HFFc6 (cell line): ENCODE measurements around the gene LAMA1. TPM values are rescaled to one million over a fixed set of nuclear protein-coding genes. Genes with fewer than 3 reads are reported as not detected.

Experiments
- DNase-seq: peaks from one replicate; pipeline ENCODE4 v3.0.0-alpha.2; 2018
- H3K27ac Mint-ChIP-seq: 2 replicates; pipeline ENCODE4 v1.8.0; 2020; ENCODE audit warnings: mild to moderate bottlenecking, mixed read lengths
- H3K27me3 Mint-ChIP-seq: 2 replicates; pipeline ENCODE4 v1.8.0; 2021; ENCODE audit warnings: mild to moderate bottlenecking, moderate library complexity, mixed read lengths; ENCODE audit not compliant: insufficient read depth
- H3K36me3 Mint-ChIP-seq: 2 replicates; pipeline ENCODE4 v1.8.0; 2021; ENCODE audit warnings: low read depth, mixed read lengths
- H3K4me1 Mint-ChIP-seq: 2 replicates; pipeline ENCODE4 v1.8.0; 2020; ENCODE audit warnings: low read depth, mixed read lengths
- H3K4me3 Mint-ChIP-seq: 2 replicates; pipeline ENCODE4 v1.8.0; 2020; ENCODE audit warnings: mild to moderate bottlenecking, moderate library complexity, mixed read lengths
- H3K9me3 Mint-ChIP-seq: 2 replicates; pipeline ENCODE4 v1.8.0; 2020; ENCODE audit warnings: mild to moderate bottlenecking, mixed read lengths
- CTCF ChIP-seq: fragments of 200-600 bp; sonication (generic); IDR thresholded peaks from 2 replicates; pipeline ENCODE4 v1.5.0; 2021; ENCODE audit warnings: antibody characterized with exemption, mild to moderate bottlenecking
- long read RNA-seq: library from polyadenylated mRNA; unstranded; transcript quantifications from one replicate; pipeline ENCODE4 v2.0.0, GENCODE V29; 2019
- total RNA-seq, 6 experiments: library from RNA; stranded (reverse); fragmentation: NEBNext Ultra II Directional; extraction: Animal tissue kit (Norgen Biotek cat#: 25700); gene quantifications; 2 replicates in 1 of 6; 3 replicates in 5 of 6; pipeline ENCODE4 v1.2.3, GENCODE V29; 2021

The LAMA1 gene, protein sequence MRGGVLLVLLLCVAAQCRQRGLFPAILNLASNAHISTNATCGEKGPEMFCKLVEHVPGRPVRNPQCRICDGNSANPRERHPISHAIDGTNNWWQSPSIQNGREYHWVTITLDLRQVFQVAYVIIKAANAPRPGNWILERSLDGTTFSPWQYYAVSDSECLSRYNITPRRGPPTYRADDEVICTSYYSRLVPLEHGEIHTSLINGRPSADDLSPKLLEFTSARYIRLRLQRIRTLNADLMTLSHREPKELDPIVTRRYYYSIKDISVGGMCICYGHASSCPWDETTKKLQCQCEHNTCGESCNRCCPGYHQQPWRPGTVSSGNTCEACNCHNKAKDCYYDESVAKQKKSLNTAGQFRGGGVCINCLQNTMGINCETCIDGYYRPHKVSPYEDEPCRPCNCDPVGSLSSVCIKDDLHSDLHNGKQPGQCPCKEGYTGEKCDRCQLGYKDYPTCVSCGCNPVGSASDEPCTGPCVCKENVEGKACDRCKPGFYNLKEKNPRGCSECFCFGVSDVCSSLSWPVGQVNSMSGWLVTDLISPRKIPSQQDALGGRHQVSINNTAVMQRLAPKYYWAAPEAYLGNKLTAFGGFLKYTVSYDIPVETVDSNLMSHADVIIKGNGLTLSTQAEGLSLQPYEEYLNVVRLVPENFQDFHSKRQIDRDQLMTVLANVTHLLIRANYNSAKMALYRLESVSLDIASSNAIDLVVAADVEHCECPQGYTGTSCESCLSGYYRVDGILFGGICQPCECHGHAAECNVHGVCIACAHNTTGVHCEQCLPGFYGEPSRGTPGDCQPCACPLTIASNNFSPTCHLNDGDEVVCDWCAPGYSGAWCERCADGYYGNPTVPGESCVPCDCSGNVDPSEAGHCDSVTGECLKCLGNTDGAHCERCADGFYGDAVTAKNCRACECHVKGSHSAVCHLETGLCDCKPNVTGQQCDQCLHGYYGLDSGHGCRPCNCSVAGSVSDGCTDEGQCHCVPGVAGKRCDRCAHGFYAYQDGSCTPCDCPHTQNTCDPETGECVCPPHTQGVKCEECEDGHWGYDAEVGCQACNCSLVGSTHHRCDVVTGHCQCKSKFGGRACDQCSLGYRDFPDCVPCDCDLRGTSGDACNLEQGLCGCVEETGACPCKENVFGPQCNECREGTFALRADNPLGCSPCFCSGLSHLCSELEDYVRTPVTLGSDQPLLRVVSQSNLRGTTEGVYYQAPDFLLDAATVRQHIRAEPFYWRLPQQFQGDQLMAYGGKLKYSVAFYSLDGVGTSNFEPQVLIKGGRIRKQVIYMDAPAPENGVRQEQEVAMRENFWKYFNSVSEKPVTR (N-terminal part only)
- 1 to 10 TPM in 2 of 6 experiments, under 1 TPM in 4; 0.12 to 1.5 (median 0.16) TPM for total RNA-seq
- long read RNA-seq, partial matches to known transcripts, result 1 of 1 reads
- long read RNA-seq, other reads (novel, unspliced or antisense), result 0 of 1 reads

DNA sequence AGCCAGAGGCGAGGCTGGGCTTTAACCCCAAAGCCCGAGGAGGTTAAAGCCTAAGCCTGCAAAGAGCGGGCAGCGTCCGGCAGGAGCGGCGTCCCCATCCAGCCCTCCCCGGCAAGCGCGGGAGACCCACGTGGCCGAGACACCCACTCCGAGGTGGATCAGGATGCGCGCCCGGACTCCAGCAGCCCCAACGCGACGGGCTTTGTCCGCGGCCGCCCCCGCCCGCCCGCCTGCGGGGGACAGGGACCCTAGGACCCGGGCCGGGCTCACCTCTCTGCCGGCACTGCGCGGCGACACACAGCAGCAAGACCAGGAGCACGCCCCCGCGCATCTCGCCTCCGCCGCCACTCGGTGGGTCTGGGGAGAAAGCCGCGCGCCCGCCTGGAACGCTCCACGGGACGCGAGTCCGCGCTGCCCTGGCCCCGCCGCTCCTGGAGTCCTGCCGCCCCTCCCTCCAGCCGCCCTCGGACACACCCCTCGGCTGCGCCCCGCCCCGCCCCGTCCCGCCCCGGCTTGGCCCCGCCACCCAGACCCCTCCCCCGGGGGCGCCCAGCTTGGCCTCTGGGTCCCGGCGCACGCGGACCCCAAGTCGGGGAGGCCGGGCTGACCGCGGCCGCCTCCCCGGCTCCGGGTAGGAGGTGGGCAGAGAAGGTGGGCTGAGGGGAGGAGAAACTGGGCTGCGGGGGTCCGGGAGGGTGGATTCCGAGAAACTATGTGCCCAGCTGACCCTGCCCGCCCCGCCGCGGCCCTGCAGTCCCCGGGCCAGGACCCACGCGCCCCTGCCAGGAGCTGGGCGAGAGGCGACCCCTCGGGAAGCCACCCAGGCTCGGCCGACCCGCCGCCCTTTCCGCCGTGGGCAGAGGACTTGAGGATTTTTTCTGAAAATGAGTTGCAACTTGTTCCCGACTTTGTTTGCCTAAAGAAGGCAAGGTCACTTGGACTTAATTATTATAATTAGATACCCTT is at the start of gene LAMA1:
Gene LAMA1, minus strand, starts transcription at position 408 of the 966 bp plus-strand sequence. Its CDS starts 77 bp downstream, at position 331.
- H3K27ac Mint-ChIP-seq, result no peak within 1 kb of the TSS
- H3K4me3 Mint-ChIP-seq, result peak within 1 kb of the TSS; percentile 67
- H3K36me3 Mint-ChIP-seq, result no peaks in the 10 kb centered on the region
- no peaks in the 10 kb centered on the region; the same call in 1 of the 2 replicates for H3K9me3 Mint-ChIP-seq
- peaks cover 10% of the 10 kb centered on the region; the same call in 1 of the 2 replicates for H3K4me1 Mint-ChIP-seq
- TF ChIP-seq CTCF, result no peak
- peaks cover 18% of the 10 kb centered on the region for H3K27me3 Mint-ChIP-seq
- no peak for DNase-seq

GRCh38 chr18:7165846-7166393 is 48.3 kb upstream of the LAMA1 start:
- Mint-ChIP-seq H3K9me3 (no peaks in the 10 kb centered on the region), H3K27ac (no peak overlapping the region), H3K4me3 (no peak overlapping the region), H3K27me3 (peaks cover 3% of the 10 kb centered on the region; the same call in 1 of the 2 replicates), H3K4me1 (peaks cover 8% of the 10 kb centered on the region; the same call in 1 of the 2 replicates), H3K36me3 (no peaks in the 10 kb centered on the region)
- no peak for TF ChIP-seq CTCF
- DNase-seq, result no peak

DNA sequence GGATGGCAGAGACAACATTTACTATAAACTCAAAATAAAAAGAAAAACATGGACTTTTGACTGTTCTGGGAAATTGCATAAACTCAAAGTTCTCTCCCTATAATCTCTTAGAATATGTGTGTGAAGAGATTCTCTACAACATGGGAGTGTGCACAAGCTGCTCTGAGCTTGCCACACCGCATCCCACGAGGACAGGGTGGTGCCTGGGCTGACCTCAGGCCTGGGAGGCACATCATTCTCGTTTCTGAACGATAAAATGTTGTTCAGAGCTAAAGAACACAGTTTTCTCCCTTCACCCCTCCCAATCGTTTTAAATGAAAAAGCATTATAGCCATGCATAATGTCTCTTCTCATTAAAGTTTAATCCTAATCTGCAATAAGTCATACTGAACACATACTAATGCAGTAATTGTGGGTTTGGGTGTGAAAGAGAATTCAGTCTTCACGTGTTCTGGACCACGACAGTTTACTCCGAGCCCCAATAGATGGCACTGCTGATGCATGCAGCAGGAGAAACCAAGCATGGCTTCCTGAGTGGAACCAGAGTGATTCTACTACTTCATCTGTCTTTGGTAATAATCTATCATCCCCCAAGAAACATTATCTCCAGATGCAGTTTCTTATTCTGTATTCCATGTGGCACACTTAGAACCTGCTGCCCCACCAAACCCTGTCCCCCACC is 46.9 kb upstream of the LAMA1 start:
- Mint-ChIP-seq H3K27me3 (peaks cover 3% of the 10 kb centered on the region; the same call in 1 of the 2 replicates), H3K9me3 (no peaks in the 10 kb centered on the region), H3K27ac (no peak overlapping the region), H3K4me3 (no peak overlapping the region), H3K36me3 (no peaks in the 10 kb centered on the region), H3K4me1 (peaks cover 8% of the 10 kb centered on the region; the same call in 1 of the 2 replicates)
- DNase-seq, result no peak
- peak; percentile 24; the same call in 1 of the 2 replicates for TF ChIP-seq CTCF

GRCh38 chr18:7158216-7158615 is 40.6 kb upstream of the LAMA1 start:
- DNase-seq, result peak; percentile 37
- H3K27me3 Mint-ChIP-seq, result no peaks in the 10 kb centered on the region; the same call in 1 of the 2 replicates
- H3K4me3 Mint-ChIP-seq, result no peak overlapping the region
- H3K27ac Mint-ChIP-seq, result no peak overlapping the region; the same call in 1 of the 2 replicates
- no peaks in the 10 kb centered on the region for H3K36me3 Mint-ChIP-seq
- no peak for TF ChIP-seq CTCF
- H3K9me3 Mint-ChIP-seq, result no peaks in the 10 kb centered on the region
- H3K4me1 Mint-ChIP-seq, result peaks cover 16% of the 10 kb centered on the region
